NOMO-1 treated with dmso at 0.1 percent for 144 hours (cell line): ENCODE measurements around the gene RFPL3.
A peak's percentile ranks its signal among the peaks of the same experiment; 100 is the strongest.
"Not testable (repeated sequence)": the region's sequence is repeated elsewhere in the genome, so short reads cannot be mapped to it uniquely, and the experiment has no call there.

ENCODE experiments used
- DNase-seq: peaks from one replicate; lab custom pipeline; 2025; ENCODE audit not compliant: unreplicated experiment; lab: John Stamatoyannopoulos, UW

The RFPL3 gene

DNA sequence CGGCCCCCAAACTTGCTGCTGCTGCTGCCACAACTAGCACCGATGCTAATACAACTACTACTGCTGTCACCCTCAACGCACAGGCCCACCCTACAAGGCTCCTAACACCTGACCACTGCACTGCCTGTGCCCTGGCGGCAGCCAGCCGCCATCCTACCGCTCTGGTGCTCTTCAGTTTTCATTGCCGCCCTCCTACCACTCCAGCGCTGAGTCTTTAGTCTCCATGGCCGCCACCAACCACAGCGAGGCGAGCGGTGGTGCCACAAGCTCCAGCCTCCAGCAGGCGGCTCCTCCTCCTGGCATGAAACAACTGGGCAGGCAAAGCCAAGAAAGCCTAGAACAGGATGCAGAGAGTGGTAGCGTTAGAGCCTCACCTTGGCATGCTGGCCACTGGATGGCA, 5.0 kb upstream of the RFPL3 start:
- no peak for DNase-seq

GRCh38 chr22:32353292-32353691, 4.4 kb upstream of the RFPL3 start:
- DNase-seq, result no peak

DNA sequence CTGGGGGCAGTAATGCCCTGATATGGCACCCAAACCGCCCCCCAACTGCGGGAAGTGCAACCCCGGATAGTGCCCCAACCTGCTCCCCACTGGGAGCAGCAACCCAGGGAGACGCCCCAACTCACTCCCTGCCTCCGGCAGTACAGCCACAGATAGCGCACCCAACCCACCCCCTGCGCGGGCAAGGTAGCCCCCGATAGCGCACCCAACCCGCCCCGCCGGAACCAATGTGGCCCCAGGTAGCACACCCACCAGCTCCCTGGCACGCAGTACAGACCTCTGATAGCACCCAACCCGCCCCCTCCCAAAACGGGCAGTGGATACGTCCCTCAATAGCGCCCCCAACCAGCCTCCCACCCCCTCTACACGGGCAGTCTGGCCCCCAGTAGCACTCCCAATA, 3.8 kb upstream of the RFPL3 start:
- DNase-seq, result no peak

DNA sequence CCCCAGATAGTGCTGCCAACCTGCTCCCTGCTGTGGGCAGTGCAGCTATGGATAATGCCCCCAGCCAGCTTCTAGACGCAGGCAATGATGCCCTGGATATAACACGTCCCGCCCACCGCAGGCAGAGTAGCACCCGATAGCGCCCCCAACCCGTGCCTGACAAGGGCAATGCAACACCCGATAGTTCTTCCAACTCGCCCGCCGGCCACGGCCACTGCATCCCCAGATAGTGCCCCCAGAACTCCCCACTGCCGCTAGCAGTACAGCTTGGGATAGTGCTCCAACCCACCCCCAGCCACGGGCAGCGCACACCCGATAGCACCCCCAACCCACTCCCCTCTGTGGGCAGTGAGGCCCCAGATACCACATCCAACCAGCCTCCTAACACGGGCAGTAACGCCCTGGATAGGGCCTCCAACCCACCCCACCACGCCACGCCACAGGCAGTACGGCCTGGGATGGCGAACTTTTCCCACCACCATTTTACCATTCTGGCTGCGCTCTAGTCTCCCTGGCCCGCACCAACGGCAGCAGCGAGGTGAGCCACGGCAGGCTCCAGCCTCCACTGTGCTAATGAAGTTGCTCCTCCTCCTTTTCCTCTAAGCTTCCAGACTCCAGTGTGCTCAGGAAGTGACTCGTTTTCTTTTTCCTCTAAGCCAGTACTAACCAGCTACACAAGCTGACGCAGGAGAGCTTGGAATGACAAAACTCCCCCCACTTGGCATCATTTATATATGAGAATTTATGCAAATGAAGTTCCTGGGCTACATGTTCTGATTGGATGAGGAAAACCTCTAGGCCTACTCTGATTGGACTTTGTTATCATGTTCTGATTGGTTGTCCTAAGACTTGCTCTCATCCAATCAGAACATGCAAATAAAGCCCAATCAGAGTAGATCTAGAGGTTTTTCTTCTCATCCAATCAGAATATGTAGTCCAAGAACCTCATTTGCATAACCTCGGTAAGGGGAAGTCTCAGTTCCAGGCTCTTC, 3.0 kb upstream of the RFPL3 start:
- DNase-seq, result no peak

- DNase-seq, result no peak
Observed at GRCh38 chr22:32355760-32356159, 1.9 kb upstream of the RFPL3 start.

GRCh38 chr22:32360096-32360495, 2.4 kb downstream of the RFPL3 start:
- DNase-seq, result not testable (repeated sequence)

DNA sequence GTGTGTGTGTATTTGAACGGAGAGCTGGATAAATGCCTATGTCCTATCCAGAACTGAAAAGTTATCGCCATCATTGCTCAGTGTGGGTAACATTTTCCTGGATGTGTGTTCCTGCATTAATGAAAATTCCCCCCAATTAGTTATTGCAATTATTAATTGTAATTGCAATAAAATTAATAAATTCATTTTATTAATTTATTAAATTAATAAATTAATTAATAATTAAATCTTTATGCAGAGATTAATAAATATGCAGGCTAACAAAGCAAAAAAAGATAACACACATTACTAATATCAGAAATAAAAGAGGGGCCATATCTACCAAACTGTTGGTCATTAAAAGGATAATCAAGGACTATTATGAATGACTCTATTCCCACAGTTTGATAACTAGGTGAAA, 3.6 kb downstream of the RFPL3 start:
- no peak for DNase-seq

DNA sequence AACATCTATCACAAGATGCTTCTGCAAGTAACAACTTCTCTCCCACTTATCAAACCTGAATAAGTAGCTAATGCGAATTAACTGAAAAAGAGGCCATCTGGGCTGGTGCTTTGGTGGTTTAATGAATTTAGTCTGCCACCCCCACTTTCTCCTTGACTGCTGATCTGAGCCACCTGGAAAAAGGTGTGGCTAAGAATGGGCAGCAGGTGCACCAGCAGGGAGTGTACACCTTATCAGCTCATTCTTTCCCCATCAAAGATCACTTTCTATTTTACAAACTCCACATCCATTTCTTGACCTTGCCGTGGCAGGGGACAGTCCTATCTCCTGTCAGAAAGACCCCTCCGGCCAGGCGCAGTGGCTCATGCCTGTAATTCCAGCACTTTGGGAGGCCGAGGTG, 6.5 kb downstream of the RFPL3 start:
- no peak for DNase-seq

DNA sequence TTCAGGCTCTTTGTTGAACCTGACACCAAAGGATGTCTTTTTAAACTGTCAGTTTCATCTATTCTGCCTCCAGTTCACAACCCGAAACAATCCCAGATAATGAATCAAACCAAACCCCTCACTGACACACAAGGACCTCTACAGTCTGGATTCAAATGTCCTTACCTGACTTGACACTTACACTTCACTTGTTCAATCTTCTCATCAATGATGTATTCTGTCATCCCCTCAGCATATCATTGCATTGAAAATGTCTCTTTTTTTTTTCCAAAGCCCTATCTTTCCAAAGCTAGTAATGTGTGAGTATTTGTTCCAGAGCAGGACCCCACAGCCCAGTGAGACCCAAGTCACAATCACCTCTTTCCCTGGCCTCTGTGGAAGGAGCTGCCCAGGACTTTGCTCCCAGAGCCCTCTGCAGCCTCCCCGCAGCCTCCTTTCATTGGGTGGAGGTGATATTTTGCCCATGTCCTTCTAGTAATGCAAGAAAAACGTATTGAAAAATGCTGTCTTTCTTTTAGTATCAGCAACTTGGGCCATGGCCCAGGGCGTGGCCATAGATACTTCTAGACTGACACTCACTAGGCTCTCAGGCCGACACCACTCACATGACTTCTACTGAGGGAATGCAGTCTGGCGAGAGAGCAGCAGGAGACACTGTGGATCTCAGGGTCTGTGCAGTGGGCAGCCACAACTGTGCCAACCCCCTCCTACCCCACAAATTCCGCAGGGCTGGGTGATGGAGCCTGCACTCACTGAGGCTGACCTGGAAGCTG, 18.2 kb downstream of the RFPL3 start:
- DNase-seq, result no peak

GRCh38 chr22:32376681-32377080, 19.0 kb downstream of the RFPL3 start:
- no peak for DNase-seq

DNA sequence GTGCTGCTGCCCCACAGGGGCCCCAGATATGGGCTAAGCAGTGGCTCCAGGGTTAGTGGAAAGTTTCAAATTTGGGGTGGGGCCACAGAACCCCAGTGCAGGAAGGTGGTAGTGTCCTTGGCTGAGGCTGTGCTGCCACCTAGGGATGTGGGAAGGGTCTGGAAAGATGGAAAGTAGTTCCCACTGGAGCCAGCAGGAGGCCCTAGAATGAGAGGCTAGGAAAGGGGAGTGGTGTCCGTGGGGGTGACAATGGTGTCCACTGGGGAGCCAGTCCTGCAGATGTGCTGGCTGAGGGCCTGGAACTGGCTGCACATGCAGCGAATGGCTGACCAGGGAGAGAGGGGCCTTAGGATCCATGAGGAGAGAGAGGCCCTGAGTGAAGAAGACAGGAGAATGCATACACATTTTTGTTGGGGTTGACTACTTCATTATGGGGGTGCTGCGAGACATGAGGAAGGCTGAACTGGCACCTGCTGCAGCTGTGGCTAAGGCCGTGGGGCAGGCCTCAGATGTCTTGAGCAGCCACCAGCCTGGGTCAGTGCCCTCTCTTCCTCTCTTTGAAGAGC, 21.1 kb downstream of the RFPL3 start:
- no peak for DNase-seq

DNA sequence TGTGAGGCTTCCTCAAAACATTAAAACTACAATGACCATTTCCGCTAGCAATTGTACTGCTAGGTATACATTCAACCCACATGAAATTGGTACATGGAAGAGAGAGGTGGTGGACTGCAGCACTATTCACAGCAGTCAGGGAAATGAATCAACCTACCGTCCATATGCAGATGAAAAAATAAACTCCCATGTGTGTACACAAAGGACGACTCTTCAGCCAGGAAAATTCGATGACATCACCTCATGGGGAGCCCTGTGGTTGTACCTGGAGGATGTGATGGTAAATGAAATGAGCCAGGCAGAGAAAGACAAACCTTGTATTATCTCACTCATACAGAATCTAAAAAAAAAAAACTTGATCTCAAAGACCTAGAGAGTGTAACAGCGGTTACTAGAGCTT, 23.3 kb downstream of the RFPL3 start:
- DNase-seq, result no peak

DNA sequence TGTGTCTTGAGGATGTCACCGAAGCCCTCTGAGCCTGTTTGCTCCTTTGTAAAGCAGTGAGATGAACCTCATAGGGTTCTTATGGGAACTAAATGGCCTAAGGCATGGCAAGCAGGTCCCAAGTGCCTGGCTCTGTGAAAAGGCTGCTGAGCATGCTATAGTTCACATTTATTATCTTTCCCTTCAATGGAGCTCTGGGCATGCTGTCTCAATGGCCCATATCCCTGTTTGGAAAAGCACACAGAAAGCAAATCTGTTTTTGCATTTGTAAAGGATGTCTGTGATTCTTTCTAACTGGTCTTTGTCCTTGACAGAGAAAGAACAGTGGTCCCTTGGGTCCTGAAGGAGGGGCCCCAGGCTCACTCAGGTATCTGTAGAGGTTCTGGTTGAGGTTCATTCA, 28.0 kb downstream of the RFPL3 start:
- no peak for DNase-seq

DNA sequence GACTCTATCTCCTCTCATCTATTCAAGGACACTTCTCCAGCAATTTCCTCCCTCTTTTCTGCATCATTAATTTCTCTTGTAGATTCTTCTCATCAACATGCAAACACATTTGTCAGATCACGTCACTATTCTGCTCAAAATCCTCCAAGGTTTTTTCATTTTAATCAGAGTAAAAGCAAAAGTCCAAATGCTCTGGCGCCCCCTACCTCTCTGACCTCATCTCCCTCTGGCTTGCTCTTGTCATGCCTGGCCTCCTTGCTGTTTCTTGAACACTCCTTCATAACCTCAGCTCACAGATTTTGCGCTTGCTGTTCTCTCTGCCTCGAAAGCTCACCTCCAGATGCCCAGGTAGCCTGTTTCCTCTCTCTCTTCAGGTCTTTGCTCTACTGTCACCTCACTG, 32.0 kb downstream of the RFPL3 start:
- no peak for DNase-seq

- no peak for DNase-seq
Observed at GRCh38 chr22:32395107-32395506, 37.4 kb downstream of the RFPL3 start.

GRCh38 chr22:32396255-32396654, 38.6 kb downstream of the RFPL3 start:
- no peak for DNase-seq

- no peak for DNase-seq
Observed at GRCh38 chr22:32396746-32397145, 39.1 kb downstream of the RFPL3 start.

GRCh38 chr22:32401486-32401885, 43.8 kb downstream of the RFPL3 start:
- no peak for DNase-seq

DNA sequence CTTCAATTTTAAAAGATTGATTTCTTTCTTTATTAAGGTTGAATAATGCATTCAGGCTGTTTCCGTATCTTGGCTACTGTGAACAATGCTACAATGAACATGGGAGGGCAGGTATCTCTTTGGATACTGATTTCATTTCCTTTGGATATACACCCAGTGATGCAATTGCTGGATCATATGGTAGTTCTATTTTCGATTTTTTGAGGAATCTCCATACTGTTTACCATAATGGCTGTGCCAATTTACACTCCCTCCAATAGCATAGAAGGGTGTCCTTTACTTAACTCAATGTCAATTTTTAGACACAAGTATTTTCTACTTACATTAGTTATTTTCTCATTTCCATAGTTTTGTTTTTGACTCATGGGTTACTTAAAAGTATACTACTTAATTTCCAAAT, 46.4 kb downstream of the RFPL3 start:
- no peak for DNase-seq

DNA sequence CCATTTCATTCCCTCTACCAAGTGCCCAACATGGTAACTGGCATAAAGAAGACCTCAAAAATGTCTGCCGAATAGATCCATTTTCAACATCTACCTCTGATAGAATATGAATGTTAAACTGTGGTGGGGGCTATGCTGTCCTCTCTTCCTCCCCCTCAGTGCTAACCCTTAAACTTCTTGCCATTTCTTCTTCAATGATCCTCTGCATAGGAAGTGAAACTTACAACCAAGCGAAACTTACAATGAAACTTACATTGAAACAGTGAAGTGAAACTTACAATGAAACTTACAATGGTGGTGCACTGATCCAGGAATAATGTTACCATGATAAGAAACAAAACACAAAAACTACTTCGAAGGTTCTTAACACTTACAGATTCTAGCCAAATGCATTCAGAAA, 49.6 kb downstream of the RFPL3 start:
- peak; percentile 17 for DNase-seq

DNA sequence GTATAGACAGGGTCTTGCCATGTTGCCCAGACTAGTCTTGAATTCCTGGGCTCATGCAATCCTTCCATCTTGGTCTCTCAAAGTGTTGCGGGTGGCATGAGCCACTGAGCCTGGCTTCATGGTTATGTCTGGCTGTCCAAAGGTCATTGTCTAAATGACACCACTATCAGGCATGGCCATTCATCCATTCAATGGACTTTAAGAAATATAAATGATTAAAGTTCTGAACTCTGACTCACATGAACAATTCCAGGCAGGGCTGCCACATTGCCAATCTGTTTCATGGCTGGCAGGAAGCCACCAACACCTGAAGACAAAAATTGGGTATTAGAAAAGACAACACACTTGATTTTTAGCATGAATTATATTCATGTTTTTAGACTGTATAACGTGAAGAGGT, 50.3 kb downstream of the RFPL3 start:
- DNase-seq, result no peak

GRCh38 chr22:32409977-32410376, 52.3 kb downstream of the RFPL3 start:
- no peak for DNase-seq
